PC-9 (cell line): ENCODE measurements around the gene BARD1.

Source experiments
- EZH2 ChIP-seq: fragments of 200-600 bp; sonication (generic); IDR thresholded peaks from 2 replicates; pipeline ENCODE4 v1.8.0; 2017; ENCODE audit warnings: antibody characterized with exemption, low read depth
- TF ChIP-seq, protein P1 (sequence below): fragments of 200-600 bp; sonication (generic); conservative IDR thresholded peaks from 2 replicates; pipeline ENCODE4 v1.6.1; 2017; ENCODE audit warnings: mixed run types, antibody characterized with exemption, mild to moderate bottlenecking, moderate library complexity

DNA sequence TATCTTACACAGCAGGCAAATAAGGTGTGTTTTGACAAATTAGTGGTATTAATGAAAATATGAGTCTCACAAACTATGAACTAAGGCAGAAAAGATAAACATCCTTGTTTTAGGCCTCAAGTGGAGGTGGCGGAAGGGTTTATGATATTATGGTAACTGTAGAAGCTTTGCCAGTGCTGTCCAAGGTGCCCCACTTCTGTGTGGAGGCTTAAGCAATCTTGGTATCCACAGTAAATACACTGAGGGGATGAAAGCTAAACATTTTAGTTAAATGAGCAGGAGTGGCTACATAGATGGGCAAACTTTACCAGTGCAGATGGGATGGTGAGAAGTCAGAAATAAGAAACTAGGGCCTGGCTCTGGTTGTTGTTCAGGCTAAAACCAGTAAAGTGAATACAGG is 84.7 kb downstream of the BARD1 start:
- TF ChIP-seq, protein P1, sequence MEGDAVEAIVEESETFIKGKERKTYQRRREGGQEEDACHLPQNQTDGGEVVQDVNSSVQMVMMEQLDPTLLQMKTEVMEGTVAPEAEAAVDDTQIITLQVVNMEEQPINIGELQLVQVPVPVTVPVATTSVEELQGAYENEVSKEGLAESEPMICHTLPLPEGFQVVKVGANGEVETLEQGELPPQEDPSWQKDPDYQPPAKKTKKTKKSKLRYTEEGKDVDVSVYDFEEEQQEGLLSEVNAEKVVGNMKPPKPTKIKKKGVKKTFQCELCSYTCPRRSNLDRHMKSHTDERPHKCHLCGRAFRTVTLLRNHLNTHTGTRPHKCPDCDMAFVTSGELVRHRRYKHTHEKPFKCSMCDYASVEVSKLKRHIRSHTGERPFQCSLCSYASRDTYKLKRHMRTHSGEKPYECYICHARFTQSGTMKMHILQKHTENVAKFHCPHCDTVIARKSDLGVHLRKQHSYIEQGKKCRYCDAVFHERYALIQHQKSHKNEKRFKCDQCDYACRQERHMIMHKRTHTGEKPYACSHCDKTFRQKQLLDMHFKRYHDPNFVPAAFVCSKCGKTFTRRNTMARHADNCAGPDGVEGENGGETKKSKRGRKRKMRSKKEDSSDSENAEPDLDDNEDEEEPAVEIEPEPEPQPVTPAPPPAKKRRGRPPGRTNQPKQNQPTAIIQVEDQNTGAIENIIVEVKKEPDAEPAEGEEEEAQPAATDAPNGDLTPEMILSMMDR, result no peak
- TF ChIP-seq EZH2, result no peak
